ENCODE measurements around the gene MPP4. TPM values are rescaled to one million over a fixed set of nuclear protein-coding genes. Genes with fewer than 3 reads are reported as not detected.

MPP4 gene
- total and polyA plus RNA-seq, 2 donors from 2014 or later, result 0.19 TPM; not detected in 1

DNA sequence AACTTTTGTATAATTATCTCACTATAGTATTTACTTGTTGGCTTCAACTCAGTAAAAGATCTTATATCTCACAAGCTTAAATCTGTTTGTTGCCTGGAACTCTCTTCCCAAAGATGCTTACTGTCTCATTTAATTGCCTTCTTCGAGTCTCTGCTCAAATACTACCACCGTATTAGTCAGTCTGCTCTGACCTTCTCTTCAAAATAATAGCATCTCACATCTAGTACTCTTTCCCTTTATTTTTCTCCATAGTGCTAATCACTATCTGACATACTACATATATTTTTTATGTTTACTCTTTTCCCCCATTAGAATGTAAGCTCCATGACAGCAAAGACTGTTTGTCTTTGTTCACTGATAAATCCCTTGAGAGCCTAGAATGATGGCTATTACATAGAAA, 10.6 kb upstream of the MPP4 start:
- H3K27ac ChIP-seq (ENCODE audit: low read depth in 2 of 2, low read length in 2 of 2), result no peak overlapping the region
- H3K4me1 ChIP-seq (ENCODE audit: control insufficient read depth in 2 of 3, insufficient read depth in 2 of 3, low read depth in 1 of 3, low read length in 3 of 3), result no peaks in the 10 kb centered on the region
- no peak overlapping the region for H3K9ac ChIP-seq (ENCODE audit: low read length in 3 of 3)
- no peaks in the 10 kb centered on the region for H3K9me3 ChIP-seq (ENCODE audit: control insufficient read depth in 2 of 3, insufficient read depth in 1 of 3, low read length in 3 of 3)
- no peak overlapping the region for H3K4me3 ChIP-seq (ENCODE audit: low read length in 3 of 3)
- TF ChIP-seq CTCF (IDR thresholded peaks at IDR 0.05; ENCODE audit: borderline replicate concordance, extremely low read depth, insufficient read depth), result no peak
- peaks cover 2 to 51% (median 19%) of the 10 kb centered on the region in 3 donors for H3K36me3 ChIP-seq (ENCODE audit: control insufficient read depth in 2 of 3, insufficient read depth in 3 of 3, low read length in 3 of 3)
- H3K27me3 ChIP-seq (ENCODE audit: control insufficient read depth, insufficient read depth, low read length), result no peaks in the 10 kb centered on the region
- intact Hi-C loops (cut with DNase I), result no loop called here
- DNase-seq (no peak), FAIRE-seq (no peak)

DNA sequence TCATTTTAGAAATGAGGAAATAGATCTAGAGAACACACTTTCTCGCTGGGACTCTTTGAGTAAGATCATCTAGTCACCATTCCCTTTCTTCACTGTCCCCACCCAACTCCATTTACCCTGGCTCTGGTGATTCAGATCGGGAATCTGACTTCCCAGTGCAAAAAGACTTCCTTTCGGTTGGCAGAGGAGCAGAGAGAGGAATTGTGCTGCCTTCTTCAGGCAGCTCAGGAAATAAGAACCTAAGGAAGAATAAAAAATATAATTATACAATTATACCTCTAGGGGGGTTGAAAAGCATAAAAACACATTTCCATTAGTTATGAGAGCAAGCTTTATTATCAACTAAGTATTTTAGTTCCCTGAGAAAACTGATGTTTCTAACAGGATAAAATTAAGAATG, 9.3 kb upstream of the MPP4 start:
- H3K27ac ChIP-seq (ENCODE audit: low read depth in 2 of 2, low read length in 2 of 2), result no peak overlapping the region
- no peak for FAIRE-seq
- intact Hi-C loops (cut with DNase I), result no loop called here
- no peaks in the 10 kb centered on the region for H3K4me1 ChIP-seq (ENCODE audit: control insufficient read depth in 2 of 3, insufficient read depth in 2 of 3, low read depth in 1 of 3, low read length in 3 of 3)
- TF ChIP-seq CTCF (IDR thresholded peaks at IDR 0.05; ENCODE audit: borderline replicate concordance, extremely low read depth, insufficient read depth), result no peak
- no peaks in the 10 kb centered on the region for H3K9me3 ChIP-seq (ENCODE audit: control insufficient read depth in 2 of 3, insufficient read depth in 1 of 3, low read length in 3 of 3)
- no peak for DNase-seq
- peaks cover 4 to 52% (median 21%) of the 10 kb centered on the region in 3 donors for H3K36me3 ChIP-seq (ENCODE audit: control insufficient read depth in 2 of 3, insufficient read depth in 3 of 3, low read length in 3 of 3)
- no peak overlapping the region for H3K9ac ChIP-seq (ENCODE audit: low read length in 3 of 3)
- no peak overlapping the region for H3K4me3 ChIP-seq (ENCODE audit: low read length in 3 of 3)
- H3K27me3 ChIP-seq (ENCODE audit: control insufficient read depth, insufficient read depth, low read length), result no peaks in the 10 kb centered on the region

DNA sequence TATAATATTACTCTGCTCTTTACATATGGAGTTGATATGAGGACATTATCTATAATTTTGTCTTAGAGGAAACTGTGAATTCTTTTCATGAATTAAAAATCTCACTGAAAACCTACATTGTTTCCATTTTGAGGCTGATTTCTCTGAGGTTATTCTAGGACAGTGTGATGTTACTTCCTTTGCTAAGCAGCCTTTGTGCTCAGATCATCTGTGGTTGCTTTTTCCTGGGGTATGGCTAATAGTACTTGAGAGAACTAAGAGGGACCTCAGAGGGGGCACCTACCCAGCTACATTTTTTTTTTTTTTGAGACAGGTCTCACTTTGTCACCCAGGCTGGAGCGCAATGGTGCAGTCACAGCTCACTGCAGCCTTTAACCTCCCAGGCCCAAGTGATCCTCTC, 8.7 kb upstream of the MPP4 start:
- H3K4me1 ChIP-seq (ENCODE audit: control insufficient read depth in 2 of 3, insufficient read depth in 2 of 3, low read depth in 1 of 3, low read length in 3 of 3), result no peaks in the 10 kb centered on the region
- H3K27ac ChIP-seq (ENCODE audit: low read depth in 2 of 2, low read length in 2 of 2), result no peak overlapping the region
- no peak for TF ChIP-seq CTCF (IDR thresholded peaks at IDR 0.05; ENCODE audit: borderline replicate concordance, extremely low read depth, insufficient read depth)
- no peaks in the 10 kb centered on the region for H3K9me3 ChIP-seq (ENCODE audit: control insufficient read depth in 2 of 3, insufficient read depth in 1 of 3, low read length in 3 of 3)
- no peak overlapping the region for H3K9ac ChIP-seq (ENCODE audit: low read length in 3 of 3)
- H3K27me3 ChIP-seq (ENCODE audit: control insufficient read depth, insufficient read depth, low read length), result no peaks in the 10 kb centered on the region
- intact Hi-C loops (cut with DNase I), result no loop called here
- DNase-seq (no peak), FAIRE-seq (no peak)
- no peak overlapping the region for H3K4me3 ChIP-seq (ENCODE audit: low read length in 3 of 3)
- H3K36me3 ChIP-seq (ENCODE audit: control insufficient read depth in 2 of 3, insufficient read depth in 3 of 3, low read length in 3 of 3), result peaks cover 6 to 49% (median 21%) of the 10 kb centered on the region in 3 donors

DNA sequence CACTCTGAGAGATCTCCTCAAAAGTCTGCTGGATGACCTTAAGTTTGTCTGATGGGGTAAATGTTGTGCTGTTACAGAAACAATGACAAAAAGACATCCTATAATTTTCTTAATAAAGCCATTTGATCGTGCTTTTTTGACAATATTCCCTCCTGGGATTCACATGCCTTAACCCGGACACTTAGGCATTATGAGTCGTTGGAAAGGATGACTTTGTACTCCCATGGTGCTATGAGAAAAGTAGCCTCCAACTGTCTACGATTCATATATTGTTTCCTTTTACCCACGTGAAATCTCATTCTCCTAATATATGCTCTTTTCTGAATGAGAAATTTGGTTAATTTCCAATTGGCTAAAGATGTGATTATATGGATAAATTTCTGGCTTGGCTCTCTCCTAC, 6.1 kb upstream of the MPP4 start:
- H3K9ac ChIP-seq (ENCODE audit: low read length in 3 of 3), result no peak overlapping the region
- intact Hi-C loops (cut with DNase I), result no loop called here
- H3K4me1 ChIP-seq (ENCODE audit: control insufficient read depth in 2 of 3, insufficient read depth in 2 of 3, low read depth in 1 of 3, low read length in 3 of 3), result no peaks in the 10 kb centered on the region
- peaks cover 6 to 54% (median 19%) of the 10 kb centered on the region in 3 donors for H3K36me3 ChIP-seq (ENCODE audit: control insufficient read depth in 2 of 3, insufficient read depth in 3 of 3, low read length in 3 of 3)
- no peak overlapping the region for H3K4me3 ChIP-seq (ENCODE audit: low read length in 3 of 3)
- H3K27me3 ChIP-seq (ENCODE audit: control insufficient read depth, insufficient read depth, low read length), result no peaks in the 10 kb centered on the region
- no peak for TF ChIP-seq CTCF (IDR thresholded peaks at IDR 0.05; ENCODE audit: borderline replicate concordance, extremely low read depth, insufficient read depth)
- no peak overlapping the region for H3K27ac ChIP-seq (ENCODE audit: low read depth in 2 of 2, low read length in 2 of 2)
- H3K9me3 ChIP-seq (ENCODE audit: control insufficient read depth in 2 of 3, insufficient read depth in 1 of 3, low read length in 3 of 3), result no peaks in the 10 kb centered on the region
- DNase-seq, result no peak
- FAIRE-seq, result no peak

Measured in kidney (tissue), 14 donors.